HepG2 (cell line): ENCODE results near the gene SEMA5B. TPM values are rescaled to one million over a fixed set of nuclear protein-coding genes. Genes with fewer than 3 reads are reported as not detected.

Experiments used
- AHR ChIP-seq: IDR thresholded peaks from 2 replicates; pipeline ENCODE4 v1.6.1; 2018; ENCODE audit warnings: missing genetic modification reagents, missing compliant biosample characterization
- GATAD1 ChIP-seq: IDR thresholded peaks from 2 replicates; pipeline ENCODE4 v1.6.1; 2016; ENCODE audit warnings: missing genetic modification reagents, missing compliant biosample characterization
- JARID2 ChIP-seq: sonication (generic); formaldehyde crosslinking; IDR thresholded peaks from 2 replicates; pipeline ENCODE4 v1.8.1; 2023; ENCODE audit warnings: missing genetic modification reagents, inconsistent platforms; ENCODE audit not compliant: insufficient replicate concordance
- PLRG1 ChIP-seq: fragments of 450-650 bp; conservative IDR thresholded peaks from 2 replicates; pipeline ENCODE4 v1.6.1; 2016
- PRDM4 ChIP-seq: sonication (generic); formaldehyde crosslinking; IDR thresholded peaks from 2 replicates; pipeline ENCODE4 v1.9.0; 2021; ENCODE audit warnings: missing genetic modification reagents, borderline replicate concordance
- PRPF4 ChIP-seq: fragments of 200-400 bp; formaldehyde crosslinking; IDR thresholded peaks from 2 replicates; pipeline ENCODE4 v1.6.1; 2016; ENCODE audit warnings: low read length, low read depth; ENCODE audit not compliant: poor library complexity, severe bottlenecking
- SNAPC2 ChIP-seq: sonication (generic); formaldehyde crosslinking; IDR thresholded peaks from 2 replicates; pipeline ENCODE4 v1.8.1; 2022; ENCODE audit warnings: mild to moderate bottlenecking, missing genetic modification reagents
- SNRNP70 ChIP-seq: fragments of 200-400 bp; formaldehyde crosslinking; IDR thresholded peaks from 2 replicates; pipeline ENCODE4 v1.6.1; 2017; ENCODE audit warnings: mild to moderate bottlenecking, low read depth, low read length, moderate library complexity
- TSC22D2 ChIP-seq: sonication (generic); formaldehyde crosslinking; IDR thresholded peaks from 2 replicates; pipeline ENCODE4 v1.5.1; 2020; ENCODE audit warnings: missing genetic modification reagents, mild to moderate bottlenecking, borderline replicate concordance
- ZC3H4 ChIP-seq: sonication (generic); formaldehyde crosslinking; IDR thresholded peaks from 2 replicates; pipeline ENCODE4 v1.4.0; 2020; ENCODE audit warnings: missing genetic modification reagents, borderline replicate concordance
- ZNF12 ChIP-seq: sonication (generic); formaldehyde crosslinking; IDR thresholded peaks from 2 replicates; pipeline ENCODE4 v1.5.0; 2020; ENCODE audit warnings: missing genetic modification reagents
- ZNF282 ChIP-seq: fragments of 450-650 bp; IDR thresholded peaks from 2 replicates; pipeline ENCODE4 v1.6.1; 2018; ENCODE audit not compliant: partially characterized antibody
- ZNF382 ChIP-seq: sonication (generic); formaldehyde crosslinking; IDR thresholded peaks from 2 replicates; pipeline ENCODE4 v1.5.0; 2020; ENCODE audit warnings: missing genetic modification reagents, mild to moderate bottlenecking, borderline replicate concordance
- ZNF543 ChIP-seq: sonication (generic); formaldehyde crosslinking; IDR thresholded peaks from 2 replicates; pipeline ENCODE4 v1.4.0; 2020; ENCODE audit warnings: mild to moderate bottlenecking, missing genetic modification reagents
- ZNF605 ChIP-seq: sonication (generic); formaldehyde crosslinking; IDR thresholded peaks from 2 replicates; pipeline ENCODE4 v1.8.0; 2022; ENCODE audit warnings: mild to moderate bottlenecking, missing genetic modification reagents
- ZNF790 ChIP-seq: sonication (generic); formaldehyde crosslinking; IDR thresholded peaks from 2 replicates; pipeline ENCODE4 v1.8.0; 2022; ENCODE audit warnings: missing genetic modification reagents, mild to moderate bottlenecking, borderline replicate concordance
- ZSCAN20 ChIP-seq: sonication (generic); formaldehyde crosslinking; IDR thresholded peaks from 2 replicates; pipeline ENCODE4 v1.4.0; 2020; ENCODE audit warnings: missing genetic modification reagents, mild to moderate bottlenecking, borderline replicate concordance
- polyA plus RNA-seq, 8 experiments: library from polyadenylated mRNA; depleted of rRNA in 3 of 8; stranded (reverse) in 7 of 8; unstranded in 1 of 8; fragments of >200 nt; fragmentation: Illumina TruSeq in 4 of 8; extraction: Trizol in 4 of 8; gene quantifications; 2 replicates each; pipeline versions ENCODE4 v1.2.1 to v1.2.3, GENCODE V29; 2011 to 2016; ENCODE audit warnings: low read depth in 4 of 8, missing spikeins in 1 of 8, mixed read lengths in 1 of 8; ENCODE audit not compliant: insufficient read depth in 1 of 8
- total RNA-seq, 5 experiments: library from RNA; depleted of rRNA; stranded (reverse); fragments of >200 nt; fragmentation: Illumina TruSeq; extraction: Trizol; gene quantifications; 2 replicates each; pipeline ENCODE4 v1.2.3, GENCODE V29; 2016; ENCODE audit warnings: low read depth in 1 of 5
- TF ChIP-seq, protein P1 (sequence below): sonication (generic); formaldehyde crosslinking; IDR thresholded peaks from 2 replicates; pipeline ENCODE4 v1.8.0; 2022; ENCODE audit warnings: mild to moderate bottlenecking, missing genetic modification reagents; ENCODE audit not compliant: insufficient replicate concordance
- TF ChIP-seq, protein P2 (sequence below): sonication (generic); formaldehyde crosslinking; IDR thresholded peaks from 2 replicates; pipeline ENCODE4 v1.9.0; 2022; ENCODE audit warnings: low read depth, missing genetic modification reagents
- TF ChIP-seq, protein P3 (sequence below): sonication (generic); formaldehyde crosslinking; IDR thresholded peaks from 2 replicates; pipeline ENCODE4; 2020; ENCODE audit warnings: missing genetic modification reagents, mild to moderate bottlenecking, borderline replicate concordance

Gene SEMA5B
- total and polyA plus RNA-seq, 2 of the 13 experiments (the other 11 are each of a cell fraction or from before 2014, with no cell fraction given), result not detected

GRCh38 chr3:123066896-123067688 is 39.5 kb upstream of the SEMA5B start, which contains the start of gene PDIA5 (continued):
- TF ChIP-seq SNRNP70, result no peak
- TF ChIP-seq ZNF12, result no peak; the same call in 1 of the 2 replicates
- TF ChIP-seq JARID2, result no peak
- peak; percentile 72; the same call in 1 of the 2 replicates for TF ChIP-seq TSC22D2 (CRISPR knock-in tag)
- TF ChIP-seq PRDM4 (CRISPR knock-in tag), result no peak
- no peak for TF ChIP-seq PLRG1
- 0 out of 2 replicates have a peak, but pooled peaks have one; percentile 64 for TF ChIP-seq ZSCAN20 (CRISPR knock-in tag)
- TF ChIP-seq ZNF605 (CRISPR knock-in tag), result no peak
- TF ChIP-seq PRPF4, result no peak
- TF ChIP-seq, protein P1, sequence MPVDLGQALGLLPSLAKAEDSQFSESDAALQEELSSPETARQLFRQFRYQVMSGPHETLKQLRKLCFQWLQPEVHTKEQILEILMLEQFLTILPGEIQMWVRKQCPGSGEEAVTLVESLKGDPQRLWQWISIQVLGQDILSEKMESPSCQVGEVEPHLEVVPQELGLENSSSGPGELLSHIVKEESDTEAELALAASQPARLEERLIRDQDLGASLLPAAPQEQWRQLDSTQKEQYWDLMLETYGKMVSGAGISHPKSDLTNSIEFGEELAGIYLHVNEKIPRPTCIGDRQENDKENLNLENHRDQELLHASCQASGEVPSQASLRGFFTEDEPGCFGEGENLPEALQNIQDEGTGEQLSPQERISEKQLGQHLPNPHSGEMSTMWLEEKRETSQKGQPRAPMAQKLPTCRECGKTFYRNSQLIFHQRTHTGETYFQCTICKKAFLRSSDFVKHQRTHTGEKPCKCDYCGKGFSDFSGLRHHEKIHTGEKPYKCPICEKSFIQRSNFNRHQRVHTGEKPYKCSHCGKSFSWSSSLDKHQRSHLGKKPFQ (CRISPR knock-in tag), result peak; percentile 79
- TF ChIP-seq, protein P2, sequence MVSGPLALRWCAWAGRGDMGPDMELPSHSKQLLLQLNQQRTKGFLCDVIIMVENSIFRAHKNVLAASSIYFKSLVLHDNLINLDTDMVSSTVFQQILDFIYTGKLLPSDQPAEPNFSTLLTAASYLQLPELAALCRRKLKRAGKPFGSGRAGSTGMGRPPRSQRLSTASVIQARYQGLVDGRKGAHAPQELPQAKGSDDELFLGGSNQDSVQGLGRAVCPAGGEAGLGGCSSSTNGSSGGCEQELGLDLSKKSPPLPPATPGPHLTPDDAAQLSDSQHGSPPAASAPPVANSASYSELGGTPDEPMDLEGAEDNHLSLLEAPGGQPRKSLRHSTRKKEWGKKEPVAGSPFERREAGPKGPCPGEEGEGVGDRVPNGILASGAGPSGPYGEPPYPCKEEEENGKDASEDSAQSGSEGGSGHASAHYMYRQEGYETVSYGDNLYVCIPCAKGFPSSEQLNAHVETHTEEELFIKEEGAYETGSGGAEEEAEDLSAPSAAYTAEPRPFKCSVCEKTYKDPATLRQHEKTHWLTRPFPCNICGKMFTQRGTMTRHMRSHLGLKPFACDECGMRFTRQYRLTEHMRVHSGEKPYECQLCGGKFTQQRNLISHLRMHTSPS (CRISPR knock-in tag), result peak; percentile 88; the same call in 1 of the 2 replicates
- no peak for TF ChIP-seq SNAPC2
- TF ChIP-seq ZNF282, result no peak
- TF ChIP-seq ZNF790 (CRISPR knock-in tag), result 0 out of 2 replicates have a peak, but pooled peaks have one; percentile 40
- TF ChIP-seq ZC3H4, result no peak
- TF ChIP-seq, protein P3, sequence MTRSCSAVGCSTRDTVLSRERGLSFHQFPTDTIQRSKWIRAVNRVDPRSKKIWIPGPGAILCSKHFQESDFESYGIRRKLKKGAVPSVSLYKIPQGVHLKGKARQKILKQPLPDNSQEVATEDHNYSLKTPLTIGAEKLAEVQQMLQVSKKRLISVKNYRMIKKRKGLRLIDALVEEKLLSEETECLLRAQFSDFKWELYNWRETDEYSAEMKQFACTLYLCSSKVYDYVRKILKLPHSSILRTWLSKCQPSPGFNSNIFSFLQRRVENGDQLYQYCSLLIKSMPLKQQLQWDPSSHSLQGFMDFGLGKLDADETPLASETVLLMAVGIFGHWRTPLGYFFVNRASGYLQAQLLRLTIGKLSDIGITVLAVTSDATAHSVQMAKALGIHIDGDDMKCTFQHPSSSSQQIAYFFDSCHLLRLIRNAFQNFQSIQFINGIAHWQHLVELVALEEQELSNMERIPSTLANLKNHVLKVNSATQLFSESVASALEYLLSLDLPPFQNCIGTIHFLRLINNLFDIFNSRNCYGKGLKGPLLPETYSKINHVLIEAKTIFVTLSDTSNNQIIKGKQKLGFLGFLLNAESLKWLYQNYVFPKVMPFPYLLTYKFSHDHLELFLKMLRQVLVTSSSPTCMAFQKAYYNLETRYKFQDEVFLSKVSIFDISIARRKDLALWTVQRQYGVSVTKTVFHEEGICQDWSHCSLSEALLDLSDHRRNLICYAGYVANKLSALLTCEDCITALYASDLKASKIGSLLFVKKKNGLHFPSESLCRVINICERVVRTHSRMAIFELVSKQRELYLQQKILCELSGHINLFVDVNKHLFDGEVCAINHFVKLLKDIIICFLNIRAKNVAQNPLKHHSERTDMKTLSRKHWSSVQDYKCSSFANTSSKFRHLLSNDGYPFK, result peak; percentile 66; the same call in 1 of the 2 replicates
- TF ChIP-seq AHR, result peak; percentile 81
- peak; percentile 74 for TF ChIP-seq GATAD1 (CRISPR knock-in tag)
- no peak for TF ChIP-seq ZNF382
- TF ChIP-seq ZNF543, result peak; percentile 98
